ENCODE results near the gene RRAGC. TPM values are rescaled to one million over a fixed set of nuclear protein-coding genes. Genes with fewer than 3 reads are reported as not detected.

RRAGC gene
- polyA plus RNA-seq, 1 donor from 2014 or later = 23.6 TPM

DNA sequence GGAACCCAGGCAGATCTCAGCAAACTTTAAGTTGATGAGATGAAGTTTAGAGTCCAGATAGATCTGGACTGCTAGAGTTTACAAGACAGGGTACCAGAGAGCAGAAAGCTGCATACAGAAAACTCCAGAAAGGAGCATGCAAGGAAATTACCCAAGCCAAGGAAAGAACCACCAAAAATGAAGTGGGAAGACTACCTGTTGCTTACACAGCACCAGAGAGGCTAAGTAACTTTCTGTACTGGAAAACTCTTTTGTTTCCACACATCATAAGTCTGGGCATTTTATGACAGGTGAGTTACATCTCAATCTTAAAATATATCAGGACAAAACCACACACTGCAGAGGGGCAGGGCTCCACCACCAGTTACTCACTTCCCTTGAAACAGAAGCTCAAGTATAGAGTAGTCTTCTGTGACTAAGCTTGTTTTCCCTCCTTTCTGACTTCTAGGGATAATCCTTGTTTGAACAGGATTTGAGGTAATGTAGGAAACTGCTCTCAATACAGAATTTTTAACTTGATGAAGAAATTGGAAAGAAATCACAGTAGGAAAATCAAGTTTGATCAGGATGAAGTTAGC lies 39.2 kb upstream of the RRAGC start:
- H3K9me2 ChIP-seq (ENCODE audit: insufficient read depth, low read length) = no peaks in the 10 kb centered on the region
- H3K4me3 ChIP-seq (ENCODE audit: low read length) = no peak overlapping the region
- no peaks in the 10 kb centered on the region for H3K27me3 ChIP-seq (ENCODE audit: insufficient read depth, low read depth, low read length)
- TF ChIP-seq RAD21 (conservative IDR thresholded peaks at IDR 0.05) (no peak), EP300 (conservative IDR thresholded peaks at IDR 0.05; ENCODE audit: poor library complexity, severe bottlenecking) (no peak), MXI1 (conservative IDR thresholded peaks at IDR 0.05; ENCODE audit: poor library complexity, severe bottlenecking) (no peak), TAF1 (IDR thresholded peaks at IDR 0.05; ENCODE audit: low read depth) (no peak), SMC3 (conservative IDR thresholded peaks at IDR 0.05; ENCODE audit: poor library complexity) (no peak), POLR2AphosphoS5 (IDR thresholded peaks at IDR 0.05) (no peak), EZH2 (IDR thresholded peaks at IDR 0.05; ENCODE audit: borderline replicate concordance, insufficient read depth, low read length, poor library complexity, severe bottlenecking) (no peak)
- TF ChIP-seq, protein P1, sequence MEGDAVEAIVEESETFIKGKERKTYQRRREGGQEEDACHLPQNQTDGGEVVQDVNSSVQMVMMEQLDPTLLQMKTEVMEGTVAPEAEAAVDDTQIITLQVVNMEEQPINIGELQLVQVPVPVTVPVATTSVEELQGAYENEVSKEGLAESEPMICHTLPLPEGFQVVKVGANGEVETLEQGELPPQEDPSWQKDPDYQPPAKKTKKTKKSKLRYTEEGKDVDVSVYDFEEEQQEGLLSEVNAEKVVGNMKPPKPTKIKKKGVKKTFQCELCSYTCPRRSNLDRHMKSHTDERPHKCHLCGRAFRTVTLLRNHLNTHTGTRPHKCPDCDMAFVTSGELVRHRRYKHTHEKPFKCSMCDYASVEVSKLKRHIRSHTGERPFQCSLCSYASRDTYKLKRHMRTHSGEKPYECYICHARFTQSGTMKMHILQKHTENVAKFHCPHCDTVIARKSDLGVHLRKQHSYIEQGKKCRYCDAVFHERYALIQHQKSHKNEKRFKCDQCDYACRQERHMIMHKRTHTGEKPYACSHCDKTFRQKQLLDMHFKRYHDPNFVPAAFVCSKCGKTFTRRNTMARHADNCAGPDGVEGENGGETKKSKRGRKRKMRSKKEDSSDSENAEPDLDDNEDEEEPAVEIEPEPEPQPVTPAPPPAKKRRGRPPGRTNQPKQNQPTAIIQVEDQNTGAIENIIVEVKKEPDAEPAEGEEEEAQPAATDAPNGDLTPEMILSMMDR (IDR thresholded peaks at IDR 0.05; ENCODE audit: poor library complexity, severe bottlenecking) = no peak
- TF ChIP-seq, protein P2, sequence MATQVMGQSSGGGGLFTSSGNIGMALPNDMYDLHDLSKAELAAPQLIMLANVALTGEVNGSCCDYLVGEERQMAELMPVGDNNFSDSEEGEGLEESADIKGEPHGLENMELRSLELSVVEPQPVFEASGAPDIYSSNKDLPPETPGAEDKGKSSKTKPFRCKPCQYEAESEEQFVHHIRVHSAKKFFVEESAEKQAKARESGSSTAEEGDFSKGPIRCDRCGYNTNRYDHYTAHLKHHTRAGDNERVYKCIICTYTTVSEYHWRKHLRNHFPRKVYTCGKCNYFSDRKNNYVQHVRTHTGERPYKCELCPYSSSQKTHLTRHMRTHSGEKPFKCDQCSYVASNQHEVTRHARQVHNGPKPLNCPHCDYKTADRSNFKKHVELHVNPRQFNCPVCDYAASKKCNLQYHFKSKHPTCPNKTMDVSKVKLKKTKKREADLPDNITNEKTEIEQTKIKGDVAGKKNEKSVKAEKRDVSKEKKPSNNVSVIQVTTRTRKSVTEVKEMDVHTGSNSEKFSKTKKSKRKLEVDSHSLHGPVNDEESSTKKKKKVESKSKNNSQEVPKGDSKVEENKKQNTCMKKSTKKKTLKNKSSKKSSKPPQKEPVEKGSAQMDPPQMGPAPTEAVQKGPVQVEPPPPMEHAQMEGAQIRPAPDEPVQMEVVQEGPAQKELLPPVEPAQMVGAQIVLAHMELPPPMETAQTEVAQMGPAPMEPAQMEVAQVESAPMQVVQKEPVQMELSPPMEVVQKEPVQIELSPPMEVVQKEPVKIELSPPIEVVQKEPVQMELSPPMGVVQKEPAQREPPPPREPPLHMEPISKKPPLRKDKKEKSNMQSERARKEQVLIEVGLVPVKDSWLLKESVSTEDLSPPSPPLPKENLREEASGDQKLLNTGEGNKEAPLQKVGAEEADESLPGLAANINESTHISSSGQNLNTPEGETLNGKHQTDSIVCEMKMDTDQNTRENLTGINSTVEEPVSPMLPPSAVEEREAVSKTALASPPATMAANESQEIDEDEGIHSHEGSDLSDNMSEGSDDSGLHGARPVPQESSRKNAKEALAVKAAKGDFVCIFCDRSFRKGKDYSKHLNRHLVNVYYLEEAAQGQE (IDR thresholded peaks at IDR 0.05; ENCODE audit: borderline replicate concordance) = no peak
- no peaks in the 10 kb centered on the region for H3K79me2 ChIP-seq (replicated peaks; ENCODE audit: insufficient read depth, low read length)
- no peaks in the 10 kb centered on the region for H3K9me3 ChIP-seq (ENCODE audit: low read length)
- H3K9ac ChIP-seq (ENCODE audit: low read length) = no peak overlapping the region
- H3K27ac ChIP-seq (ENCODE audit: low read length) = no peak overlapping the region
- no peaks in the 10 kb centered on the region for H3K36me3 ChIP-seq (ENCODE audit: insufficient read depth, low read length)
- H4K20me1 ChIP-seq (ENCODE audit: insufficient read depth) = no peaks in the 10 kb centered on the region
- no peak overlapping the region for H3K4me2 ChIP-seq (ENCODE audit: low read length)
- H2AFZ ChIP-seq (ENCODE audit: low read depth, low read length) = no peak overlapping the region
- no peaks in the 10 kb centered on the region for H3F3A ChIP-seq (ENCODE audit: insufficient read depth, low read length, poor library complexity, severe bottlenecking)

DNA sequence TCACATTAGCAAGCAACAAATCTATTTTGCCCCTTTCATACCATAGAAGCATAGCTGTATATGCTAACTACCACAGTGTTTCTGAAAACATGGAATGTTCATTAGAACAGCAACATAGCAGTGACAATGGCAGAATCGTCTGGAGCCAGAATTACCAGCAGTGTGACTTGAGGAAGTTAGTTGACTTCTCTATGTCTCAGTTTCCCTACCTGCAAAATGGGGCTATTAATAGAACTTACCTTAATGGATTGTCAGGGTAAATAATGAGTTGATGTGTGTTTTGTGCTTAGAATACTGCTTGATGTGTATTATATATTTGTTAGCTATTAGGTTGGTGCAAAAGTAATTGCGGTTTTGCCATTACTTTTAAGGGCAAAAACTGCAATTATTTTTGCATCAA lies 36.6 kb upstream of the RRAGC start:
- Histone ChIP-seq H3K9me3 (ENCODE audit: low read length) (no peaks in the 10 kb centered on the region), H3K27me3 (ENCODE audit: insufficient read depth, low read depth, low read length) (no peaks in the 10 kb centered on the region), H3K4me2 (ENCODE audit: low read length) (no peak overlapping the region), H3K79me2 (replicated peaks; ENCODE audit: insufficient read depth, low read length) (no peaks in the 10 kb centered on the region), H3K36me3 (ENCODE audit: insufficient read depth, low read length) (no peaks in the 10 kb centered on the region), H4K20me1 (ENCODE audit: insufficient read depth) (no peaks in the 10 kb centered on the region), H3K9me2 (ENCODE audit: insufficient read depth, low read length) (no peaks in the 10 kb centered on the region), H3K9ac (ENCODE audit: low read length) (no peak overlapping the region), H3K27ac (ENCODE audit: low read length) (no peak overlapping the region), H3F3A (ENCODE audit: insufficient read depth, low read length, poor library complexity, severe bottlenecking) (no peaks in the 10 kb centered on the region), H3K4me3 (ENCODE audit: low read length) (no peak overlapping the region), H2AFZ (ENCODE audit: low read depth, low read length) (no peak overlapping the region)
- TF ChIP-seq SMC3 (conservative IDR thresholded peaks at IDR 0.05; ENCODE audit: poor library complexity) (no peak), MXI1 (conservative IDR thresholded peaks at IDR 0.05; ENCODE audit: poor library complexity, severe bottlenecking) (no peak), EZH2 (IDR thresholded peaks at IDR 0.05; ENCODE audit: borderline replicate concordance, insufficient read depth, low read length, poor library complexity, severe bottlenecking) (no peak), EP300 (conservative IDR thresholded peaks at IDR 0.05; ENCODE audit: poor library complexity, severe bottlenecking) (no peak), TAF1 (IDR thresholded peaks at IDR 0.05; ENCODE audit: low read depth) (no peak), RAD21 (conservative IDR thresholded peaks at IDR 0.05) (no peak), POLR2AphosphoS5 (IDR thresholded peaks at IDR 0.05) (no peak)
- TF ChIP-seq, protein P2 (IDR thresholded peaks at IDR 0.05; ENCODE audit: borderline replicate concordance) = no peak
- TF ChIP-seq, protein P1 (IDR thresholded peaks at IDR 0.05; ENCODE audit: poor library complexity, severe bottlenecking) = no peak
